GM18520 (cell line): ENCODE measurements around the gene PIK3CD.

Source experiments
- ATAC-seq: cut with Tn5 transposase; IDR thresholded peaks from one replicate; pipeline ENCODE4 v1.9.1; 2021; ENCODE audit not compliant: unreplicated experiment

PIK3CD gene

DNA sequence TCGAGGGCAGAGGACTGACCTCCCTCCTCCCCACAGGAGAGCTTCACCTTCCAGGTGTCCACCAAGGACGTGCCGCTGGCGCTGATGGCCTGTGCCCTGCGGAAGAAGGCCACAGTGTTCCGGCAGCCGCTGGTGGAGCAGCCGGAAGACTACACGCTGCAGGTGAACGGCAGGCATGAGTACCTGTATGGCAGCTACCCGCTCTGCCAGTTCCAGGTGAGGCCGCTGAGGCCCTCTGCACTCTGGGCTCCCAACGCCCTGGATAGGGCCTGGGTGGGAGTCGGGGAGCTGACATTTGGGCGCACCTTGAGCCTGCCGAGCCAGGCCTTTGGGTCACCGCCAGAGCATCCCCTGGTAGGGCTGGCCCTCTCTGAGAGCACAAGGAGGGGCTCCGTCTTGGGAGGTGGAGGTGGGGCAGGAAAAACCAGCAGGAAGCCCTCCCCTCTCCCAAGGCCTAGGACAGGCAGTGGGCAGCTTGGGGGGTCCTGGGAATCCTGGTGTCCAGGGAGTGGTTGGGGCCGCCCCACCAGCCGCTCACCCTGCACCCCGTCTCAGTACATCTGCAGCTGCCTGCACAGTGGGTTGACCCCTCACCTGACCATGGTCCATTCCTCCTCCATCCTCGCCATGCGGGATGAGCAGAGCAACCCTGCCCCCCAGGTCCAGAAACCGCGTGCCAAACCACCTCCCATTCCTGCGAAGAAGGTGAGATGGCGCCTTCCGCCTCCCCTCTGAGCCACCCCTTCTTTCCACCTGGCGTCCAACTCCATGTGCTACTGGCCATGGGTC is 65.1 kb downstream of the PIK3CD start:
- ATAC-seq = no peak

DNA sequence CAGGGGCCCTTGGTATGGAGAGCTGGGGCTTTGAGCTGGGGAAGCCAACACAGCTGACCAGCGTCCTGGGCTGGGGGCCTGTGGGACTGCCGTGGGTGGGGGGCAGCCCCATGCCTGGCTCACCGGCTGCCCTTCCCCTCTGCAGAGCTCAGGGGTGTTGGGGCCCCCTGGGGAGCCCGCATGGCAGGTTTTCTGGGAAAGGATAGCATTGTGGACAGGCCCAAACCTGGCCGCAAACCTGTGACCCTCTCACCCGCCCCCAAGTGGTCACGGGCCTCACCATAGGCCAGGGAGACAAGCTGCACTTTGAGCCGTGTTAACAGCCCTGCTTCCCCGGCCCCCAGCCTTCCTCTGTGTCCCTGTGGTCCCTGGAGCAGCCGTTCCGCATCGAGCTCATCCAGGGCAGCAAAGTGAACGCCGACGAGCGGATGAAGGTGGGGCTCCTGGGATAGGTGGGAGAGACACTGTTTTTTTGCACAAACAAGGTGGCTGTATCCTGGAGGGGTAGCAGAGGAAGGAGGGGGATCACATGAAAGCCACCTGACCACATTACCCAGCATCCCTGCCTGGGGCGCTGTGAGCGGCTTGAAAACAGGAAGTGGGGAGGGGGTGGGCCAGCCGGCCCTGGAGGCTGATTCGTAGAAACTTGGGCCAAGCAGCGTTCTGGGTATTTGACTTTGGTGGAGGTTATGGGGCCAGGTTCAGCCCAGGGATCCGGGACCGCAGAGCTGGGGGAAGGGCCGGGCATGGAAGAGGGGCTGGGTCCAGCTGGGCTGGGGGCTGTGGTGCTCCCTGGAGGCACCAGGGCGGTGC is 65.9 kb downstream of the PIK3CD start:
- no peak for ATAC-seq

DNA sequence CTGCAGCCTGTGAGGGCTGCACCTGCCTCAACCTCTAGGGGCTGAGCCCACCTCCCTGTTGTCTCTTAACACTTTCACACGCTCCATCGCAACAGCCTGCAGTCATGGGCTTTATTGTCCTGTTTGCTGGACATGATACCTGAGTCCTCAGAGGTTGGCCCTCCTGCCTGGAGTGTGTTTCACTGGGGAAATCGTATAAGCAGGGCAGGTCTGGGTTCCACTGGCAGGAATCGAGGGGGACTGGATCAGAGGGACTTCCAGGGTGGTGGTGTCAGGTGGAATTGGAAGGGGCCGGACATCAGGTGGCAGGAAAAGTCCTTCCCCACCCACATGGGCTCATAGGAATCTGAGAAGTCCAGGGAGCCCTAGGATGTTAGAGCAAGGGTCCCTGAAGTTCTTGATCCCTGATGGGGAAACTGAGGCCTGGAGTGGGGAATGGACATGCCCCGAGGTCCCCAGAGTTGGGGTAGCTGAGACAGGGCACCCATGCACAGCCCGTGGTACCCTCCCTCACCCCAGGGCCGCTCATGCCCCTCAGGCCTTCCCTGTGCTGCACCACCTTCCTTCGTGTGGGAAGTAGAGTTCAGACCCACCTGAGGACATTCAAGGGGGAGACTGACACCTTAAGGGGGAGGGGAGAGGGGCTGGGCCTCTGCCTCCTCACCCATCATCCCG is 66.6 kb downstream of the PIK3CD start:
- ATAC-seq = no peak

DNA sequence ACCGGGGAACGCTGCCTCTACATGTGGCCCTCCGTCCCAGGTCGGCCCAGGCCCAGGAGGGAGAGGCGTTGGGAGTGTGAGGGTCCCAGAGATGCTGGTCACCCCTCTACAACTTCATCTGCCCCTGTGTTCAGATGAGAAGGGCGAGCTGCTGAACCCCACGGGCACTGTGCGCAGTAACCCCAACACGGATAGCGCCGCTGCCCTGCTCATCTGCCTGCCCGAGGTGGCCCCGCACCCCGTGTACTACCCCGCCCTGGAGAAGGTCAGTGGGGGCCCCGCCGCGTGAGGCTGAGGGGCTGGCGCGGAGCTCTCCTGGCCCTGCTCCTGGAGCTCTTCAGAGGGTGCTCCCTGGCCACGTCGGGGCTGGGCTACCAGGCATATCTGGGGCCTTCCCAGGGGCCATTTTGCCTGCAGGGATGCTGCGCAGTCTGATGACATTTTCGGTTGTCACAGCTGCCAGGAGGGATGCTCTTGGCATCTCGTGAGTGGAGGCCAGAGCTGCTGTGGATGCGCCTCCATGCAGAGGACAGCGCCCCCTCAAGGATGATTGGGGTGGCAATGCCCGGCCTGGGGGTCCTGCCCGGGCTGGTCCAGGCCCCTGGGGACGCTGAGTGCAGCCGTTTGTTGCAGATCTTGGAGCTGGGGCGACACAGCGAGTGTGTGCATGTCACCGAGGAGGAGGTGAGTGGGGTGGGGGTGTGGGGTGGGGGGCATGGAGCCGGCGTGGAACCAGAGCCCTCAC is 68.6 kb downstream of the PIK3CD start:
- no peak for ATAC-seq

DNA sequence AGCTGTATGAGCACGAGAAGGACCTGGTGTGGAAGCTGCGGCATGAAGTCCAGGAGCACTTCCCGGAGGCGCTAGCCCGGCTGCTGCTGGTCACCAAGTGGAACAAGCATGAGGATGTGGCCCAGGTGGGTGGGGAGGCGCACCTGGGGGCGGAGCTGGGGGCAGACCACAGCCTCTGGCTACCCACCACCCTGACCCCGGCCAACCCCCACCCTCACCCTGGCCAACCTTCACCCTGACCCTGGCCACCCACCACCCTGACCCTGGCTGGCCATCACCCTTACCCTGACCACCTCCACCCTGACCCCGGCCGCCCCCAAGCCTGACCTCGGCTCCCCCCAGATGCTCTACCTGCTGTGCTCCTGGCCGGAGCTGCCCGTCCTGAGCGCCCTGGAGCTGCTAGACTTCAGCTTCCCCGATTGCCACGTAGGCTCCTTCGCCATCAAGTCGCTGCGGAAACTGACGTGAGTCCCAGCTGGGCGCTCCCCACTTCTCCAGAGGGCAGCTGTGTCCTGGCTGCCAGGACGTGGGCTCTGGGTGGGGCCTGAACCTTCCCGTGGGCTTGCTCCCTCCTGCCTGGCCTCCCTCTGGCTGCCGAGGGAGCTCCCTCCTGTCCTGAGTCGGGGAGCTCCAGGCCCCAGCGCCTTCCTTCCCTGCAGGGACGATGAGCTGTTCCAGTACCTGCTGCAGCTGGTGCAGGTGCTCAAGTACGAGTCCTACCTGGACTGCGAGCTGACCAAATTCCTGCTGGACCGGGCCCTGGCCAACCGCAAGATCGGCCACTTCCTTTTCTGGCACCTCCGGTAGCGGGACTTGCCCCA is 69.5 kb downstream of the PIK3CD start:
- no peak for ATAC-seq

DNA sequence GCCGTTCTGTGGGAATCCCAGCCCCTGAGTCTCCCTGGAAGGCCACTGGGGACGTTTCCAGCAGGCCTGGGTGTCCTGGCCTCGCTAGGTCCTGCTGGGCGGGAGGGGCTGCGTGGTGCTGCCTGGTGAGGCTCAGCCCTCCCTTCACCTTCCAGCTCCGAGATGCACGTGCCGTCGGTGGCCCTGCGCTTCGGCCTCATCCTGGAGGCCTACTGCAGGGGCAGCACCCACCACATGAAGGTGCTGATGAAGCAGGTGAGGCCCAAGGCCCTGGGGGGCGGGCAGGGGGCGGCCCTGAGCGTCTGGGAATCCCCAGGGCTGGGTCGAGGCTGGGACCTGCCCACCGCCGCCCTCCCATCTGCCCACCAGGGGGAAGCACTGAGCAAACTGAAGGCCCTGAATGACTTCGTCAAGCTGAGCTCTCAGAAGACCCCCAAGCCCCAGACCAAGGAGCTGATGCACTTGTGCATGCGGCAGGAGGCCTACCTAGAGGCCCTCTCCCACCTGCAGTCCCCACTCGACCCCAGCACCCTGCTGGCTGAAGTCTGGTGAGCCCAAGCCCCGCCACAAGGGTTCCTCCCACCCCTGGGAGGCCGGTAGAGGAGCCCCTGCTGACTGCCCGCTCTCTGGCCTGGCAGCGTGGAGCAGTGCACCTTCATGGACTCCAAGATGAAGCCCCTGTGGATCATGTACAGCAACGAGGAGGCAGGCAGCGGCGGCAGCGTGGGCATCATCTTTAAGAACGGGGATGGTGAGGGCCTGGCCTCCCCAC is 70.3 kb downstream of the PIK3CD start:
- no peak for ATAC-seq

DNA sequence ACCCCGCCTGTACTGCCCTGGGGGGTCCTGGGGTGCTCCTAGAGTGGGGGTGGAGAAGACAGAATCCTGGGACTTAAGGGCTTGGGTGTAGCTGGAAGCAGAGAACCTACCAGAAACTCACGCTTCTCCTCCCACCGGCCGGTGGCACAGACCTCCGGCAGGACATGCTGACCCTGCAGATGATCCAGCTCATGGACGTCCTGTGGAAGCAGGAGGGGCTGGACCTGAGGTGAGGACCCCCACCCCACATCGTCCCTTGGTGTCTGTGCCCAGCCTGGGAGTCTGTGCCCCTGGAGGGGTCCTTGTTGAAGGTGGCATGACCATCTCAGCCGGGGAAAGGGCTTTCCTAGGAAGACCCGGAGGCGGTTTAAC is 70.8 kb downstream of the PIK3CD start:
- ATAC-seq = no peak

DNA sequence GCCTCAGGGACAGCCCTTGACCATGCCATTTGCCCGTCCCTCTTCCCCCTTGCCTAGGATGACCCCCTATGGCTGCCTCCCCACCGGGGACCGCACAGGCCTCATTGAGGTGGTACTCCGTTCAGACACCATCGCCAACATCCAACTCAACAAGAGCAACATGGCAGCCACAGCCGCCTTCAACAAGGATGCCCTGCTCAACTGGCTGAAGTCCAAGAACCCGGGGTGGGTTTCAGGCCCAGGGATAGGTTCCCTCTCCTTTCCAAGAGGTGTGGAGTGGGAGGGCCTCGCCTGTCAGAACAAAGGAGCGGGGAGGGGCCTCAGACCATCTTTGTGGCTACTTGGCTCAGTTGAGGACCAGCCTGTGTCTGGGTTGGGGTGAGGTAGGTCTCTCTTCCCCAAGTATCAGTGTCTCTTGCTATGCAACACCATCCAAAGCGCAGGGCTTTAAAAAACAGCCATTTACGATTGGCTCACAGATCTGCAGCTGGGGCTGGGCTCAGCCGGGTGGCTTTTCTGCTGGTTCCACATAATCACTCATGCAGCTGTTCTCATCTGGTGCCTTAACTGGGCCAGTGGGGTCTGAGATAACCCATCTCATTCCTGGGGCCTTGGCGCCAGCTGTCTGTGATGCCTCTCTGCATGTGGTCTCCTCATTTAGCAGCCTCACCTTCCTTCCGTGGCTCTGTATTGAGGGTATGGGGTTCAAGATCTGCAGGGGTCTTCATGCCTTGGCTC is 71.7 kb downstream of the PIK3CD start:
- no peak for ATAC-seq

DNA sequence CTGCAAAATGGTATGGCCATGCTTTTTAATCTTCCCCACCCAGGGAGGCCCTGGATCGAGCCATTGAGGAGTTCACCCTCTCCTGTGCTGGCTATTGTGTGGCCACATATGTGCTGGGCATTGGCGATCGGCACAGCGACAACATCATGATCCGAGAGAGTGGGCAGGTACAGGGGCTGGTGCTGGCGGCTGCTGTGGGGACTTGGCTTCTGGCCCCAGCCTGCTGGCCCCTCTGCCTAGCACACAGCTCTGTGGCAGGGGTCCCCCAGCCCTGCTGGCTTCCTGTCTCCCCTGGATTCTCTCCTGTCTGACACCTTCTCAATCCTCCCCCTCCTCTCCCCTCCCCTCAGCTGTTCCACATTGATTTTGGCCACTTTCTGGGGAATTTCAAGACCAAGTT is 72.4 kb downstream of the PIK3CD start:
- no peak for ATAC-seq

DNA sequence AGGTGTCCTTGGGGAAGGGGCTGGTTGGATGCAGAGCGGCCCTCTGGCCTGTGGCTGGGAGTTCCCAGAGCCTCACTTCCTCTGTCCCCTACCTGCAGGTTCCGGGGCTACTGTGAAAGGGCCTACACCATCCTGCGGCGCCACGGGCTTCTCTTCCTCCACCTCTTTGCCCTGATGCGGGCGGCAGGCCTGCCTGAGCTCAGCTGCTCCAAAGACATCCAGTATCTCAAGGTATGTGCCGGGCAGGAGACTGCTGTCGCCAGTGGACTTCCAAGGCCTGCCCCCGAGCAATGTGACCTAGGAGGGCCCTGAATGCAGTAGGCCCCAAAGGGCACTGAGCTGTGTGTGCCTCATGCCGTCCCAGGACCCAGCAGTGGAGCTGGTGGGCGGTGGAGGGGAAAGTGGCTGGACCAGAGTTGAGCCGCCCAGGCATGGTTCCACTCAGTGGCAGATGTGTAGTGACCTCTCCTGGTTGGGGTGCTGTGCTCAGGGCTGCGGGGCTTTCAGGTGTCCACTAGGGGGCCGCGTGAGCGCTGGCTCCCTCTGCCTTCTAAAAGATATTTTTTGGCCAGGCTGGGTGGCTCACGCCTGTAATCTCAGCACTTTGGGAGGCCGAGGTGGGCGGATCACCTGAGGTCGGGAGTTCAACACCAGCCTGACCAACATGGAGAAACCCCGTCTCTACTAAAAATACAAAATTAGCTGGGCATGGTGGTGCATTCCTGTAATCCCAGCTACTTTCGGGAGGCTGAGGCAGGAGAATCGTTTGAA is 73.4 kb downstream of the PIK3CD start:
- no peak for ATAC-seq

DNA sequence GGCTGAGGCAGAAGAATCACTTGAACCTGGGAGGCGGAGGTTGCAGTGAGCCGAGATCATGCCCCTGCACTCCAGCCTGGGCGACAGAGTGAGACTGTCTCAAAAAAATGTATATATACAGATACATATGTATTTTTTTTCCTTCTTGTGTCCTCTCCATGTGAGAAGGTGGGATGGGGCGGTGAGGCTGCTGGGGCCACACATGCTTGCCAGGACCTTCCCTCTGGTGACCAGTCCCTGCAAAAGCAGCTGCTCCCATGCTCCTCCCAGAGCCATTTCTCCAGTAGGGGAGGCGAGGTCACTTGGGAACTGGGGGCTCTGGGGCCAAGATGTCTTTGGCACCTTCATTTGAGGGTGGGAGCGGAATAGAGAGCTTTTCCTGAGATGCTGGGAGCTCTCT is 74.9 kb downstream of the PIK3CD start:
- ATAC-seq = no peak

DNA sequence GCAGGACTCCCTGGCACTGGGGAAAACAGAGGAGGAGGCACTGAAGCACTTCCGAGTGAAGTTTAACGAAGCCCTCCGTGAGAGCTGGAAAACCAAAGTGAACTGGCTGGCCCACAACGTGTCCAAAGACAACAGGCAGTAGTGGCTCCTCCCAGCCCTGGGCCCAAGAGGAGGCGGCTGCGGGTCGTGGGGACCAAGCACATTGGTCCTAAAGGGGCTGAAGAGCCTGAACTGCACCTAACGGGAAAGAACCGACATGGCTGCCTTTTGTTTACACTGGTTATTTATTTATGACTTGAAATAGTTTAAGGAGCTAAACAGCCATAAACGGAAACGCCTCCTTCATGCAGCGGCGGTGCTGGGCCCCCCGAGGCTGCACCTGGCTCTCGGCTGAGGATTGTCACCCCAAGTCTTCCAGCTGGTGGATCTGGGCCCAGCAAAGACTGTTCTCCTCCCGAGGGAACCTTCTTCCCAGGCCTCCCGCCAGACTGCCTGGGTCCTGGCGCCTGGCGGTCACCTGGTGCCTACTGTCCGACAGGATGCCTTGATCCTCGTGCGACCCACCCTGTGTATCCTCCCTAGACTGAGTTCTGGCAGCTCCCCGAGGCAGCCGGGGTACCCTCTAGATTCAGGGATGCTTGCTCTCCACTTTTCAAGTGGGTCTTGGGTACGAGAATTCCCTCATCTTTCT is 75.5 kb downstream of the PIK3CD start:
- no peak for ATAC-seq

DNA sequence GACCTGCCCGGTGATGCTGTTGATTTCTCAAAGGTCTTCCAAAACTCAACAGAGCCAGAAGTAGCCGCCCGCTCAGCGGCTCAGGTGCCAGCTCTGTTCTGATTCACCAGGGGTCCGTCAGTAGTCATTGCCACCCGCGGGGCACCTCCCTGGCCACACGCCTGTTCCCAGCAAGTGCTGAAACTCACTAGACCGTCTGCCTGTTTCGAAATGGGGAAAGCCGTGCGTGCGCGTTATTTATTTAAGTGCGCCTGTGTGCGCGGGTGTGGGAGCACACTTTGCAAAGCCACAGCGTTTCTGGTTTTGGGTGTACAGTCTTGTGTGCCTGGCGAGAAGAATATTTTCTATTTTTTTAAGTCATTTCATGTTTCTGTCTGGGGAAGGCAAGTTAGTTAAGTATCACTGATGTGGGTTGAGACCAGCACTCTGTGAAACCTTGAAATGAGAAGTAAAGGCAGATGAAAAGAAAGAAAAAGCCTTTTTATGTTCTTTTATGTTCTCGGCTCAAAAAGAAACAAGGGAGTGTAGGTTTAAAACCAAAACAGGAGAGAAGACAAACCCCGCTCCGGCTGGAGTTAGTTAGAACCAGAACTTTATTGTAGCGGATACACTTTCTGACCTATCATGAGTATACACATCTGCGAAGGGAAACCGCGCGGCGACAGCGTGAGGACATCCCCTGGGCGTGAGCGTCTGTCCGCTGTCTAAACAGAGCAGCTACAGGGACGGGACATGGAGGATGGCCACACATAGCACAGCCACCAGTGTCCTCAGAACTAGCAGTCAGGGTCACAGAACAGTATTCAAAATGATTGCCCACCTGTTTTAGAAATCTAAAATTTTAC is 77.1 kb downstream of the PIK3CD start:
- no peak for ATAC-seq

DNA sequence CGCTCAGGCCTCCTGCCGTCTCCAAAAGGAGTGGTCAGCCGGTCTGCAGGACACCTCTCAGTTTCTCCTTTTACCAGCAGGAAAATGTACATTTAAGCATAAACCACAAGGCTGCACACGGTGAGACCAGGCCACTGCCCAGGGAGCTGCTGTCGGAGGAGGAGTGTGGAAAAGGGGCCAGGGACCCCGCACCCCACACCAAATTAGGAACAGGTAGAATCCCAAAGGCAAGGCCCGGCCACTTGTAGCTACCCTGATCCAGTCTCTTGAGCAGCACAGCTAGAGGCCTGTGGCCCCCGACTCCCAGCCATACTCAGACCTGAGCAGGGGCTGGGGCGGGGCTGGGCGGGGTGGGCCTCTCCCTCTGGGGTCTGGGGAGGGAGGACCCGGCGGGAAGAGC is 78.0 kb downstream of the PIK3CD start:
- ATAC-seq = no peak

DNA sequence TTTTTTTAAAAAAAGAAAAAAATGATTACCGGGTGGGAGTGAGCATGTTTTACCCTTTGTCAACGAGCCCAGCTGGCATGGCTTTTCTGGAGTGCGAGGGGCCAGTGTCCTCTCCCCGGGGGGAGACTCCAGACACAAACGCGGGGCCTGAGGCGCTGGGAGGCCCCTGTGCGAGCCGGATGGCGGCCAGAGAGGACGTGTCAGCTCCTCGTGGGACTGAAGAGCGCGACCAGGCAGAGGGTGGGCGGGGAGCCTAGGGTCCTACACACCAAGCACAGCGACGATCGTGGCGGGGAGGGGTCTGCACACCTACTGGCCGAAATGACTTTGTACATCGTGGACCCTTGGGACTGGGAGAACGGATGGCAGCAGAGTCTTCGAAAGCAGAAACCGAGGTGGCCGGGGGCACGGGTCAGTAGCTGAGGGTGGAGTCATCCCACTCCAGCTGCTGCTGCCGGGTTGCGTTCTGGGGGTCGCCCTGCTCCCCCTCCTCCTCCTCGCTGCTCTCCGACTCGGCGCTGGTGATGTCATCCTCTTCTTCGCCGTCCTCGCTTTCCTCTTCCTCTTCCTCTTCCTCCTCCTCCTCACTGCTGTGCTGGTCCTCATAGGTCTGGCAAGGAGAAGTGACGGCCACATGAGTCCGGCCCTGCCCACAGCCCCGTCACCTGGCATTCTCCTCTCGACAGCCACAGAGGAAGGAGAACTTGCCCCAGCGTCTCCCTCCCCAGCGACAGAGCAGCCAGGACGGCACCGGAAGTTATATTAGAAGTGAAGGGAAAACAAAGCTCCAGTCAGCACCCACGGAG is 78.8 kb downstream of the PIK3CD start:
- no peak for ATAC-seq

DNA sequence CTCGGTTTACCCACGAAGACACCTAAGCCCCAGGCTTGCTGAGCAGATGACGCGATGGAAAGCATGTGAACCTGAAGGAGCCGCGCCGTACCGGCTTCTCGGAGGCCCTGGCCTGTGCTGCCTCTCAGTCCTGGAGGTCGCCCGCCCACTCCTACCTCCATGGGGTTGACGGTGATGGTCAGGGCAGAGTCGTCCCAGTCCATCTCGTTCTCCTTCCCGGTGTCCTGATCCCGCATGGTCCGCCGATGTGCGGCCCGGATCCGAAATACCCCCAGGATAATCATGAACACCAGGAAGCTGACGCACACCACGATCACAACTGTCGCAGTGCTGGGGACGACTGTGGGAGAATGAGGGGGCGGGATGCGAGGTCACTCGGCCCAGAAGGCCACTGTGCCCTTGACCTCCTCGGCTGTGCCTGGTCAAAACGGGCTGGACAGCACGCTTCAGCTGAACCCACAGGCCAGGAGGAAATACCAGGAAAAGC is 79.6 kb downstream of the PIK3CD start:
- no peak for ATAC-seq
